GM12878 (cell line): ENCODE data around the gene IMMP2L.

Experiments used
- EED ChIP-seq: sonication (generic); IDR thresholded peaks from 2 replicates; pipeline ENCODE4 v1.6.1; 2016; ENCODE audit warnings: antibody characterized with exemption, low read depth
- JUND ChIP-seq: IDR thresholded peaks from 2 replicates; pipeline ENCODE4 v1.6.1; 2012; ENCODE audit warnings: low read depth, mild to moderate bottlenecking, low read length, improper control_type of control experiment, moderate library complexity
- NR2C2 ChIP-seq: IDR thresholded peaks from 2 replicates; pipeline ENCODE4 v1.6.1; 2011; ENCODE audit warnings: borderline replicate concordance, low read depth; ENCODE audit not compliant: control insufficient read depth, insufficient read length
- TBL1XR1 ChIP-seq: IDR thresholded peaks from 2 replicates; pipeline ENCODE4 v1.6.1; 2012; ENCODE audit warnings: low read depth, low read length, improper control_type of control experiment

DNA sequence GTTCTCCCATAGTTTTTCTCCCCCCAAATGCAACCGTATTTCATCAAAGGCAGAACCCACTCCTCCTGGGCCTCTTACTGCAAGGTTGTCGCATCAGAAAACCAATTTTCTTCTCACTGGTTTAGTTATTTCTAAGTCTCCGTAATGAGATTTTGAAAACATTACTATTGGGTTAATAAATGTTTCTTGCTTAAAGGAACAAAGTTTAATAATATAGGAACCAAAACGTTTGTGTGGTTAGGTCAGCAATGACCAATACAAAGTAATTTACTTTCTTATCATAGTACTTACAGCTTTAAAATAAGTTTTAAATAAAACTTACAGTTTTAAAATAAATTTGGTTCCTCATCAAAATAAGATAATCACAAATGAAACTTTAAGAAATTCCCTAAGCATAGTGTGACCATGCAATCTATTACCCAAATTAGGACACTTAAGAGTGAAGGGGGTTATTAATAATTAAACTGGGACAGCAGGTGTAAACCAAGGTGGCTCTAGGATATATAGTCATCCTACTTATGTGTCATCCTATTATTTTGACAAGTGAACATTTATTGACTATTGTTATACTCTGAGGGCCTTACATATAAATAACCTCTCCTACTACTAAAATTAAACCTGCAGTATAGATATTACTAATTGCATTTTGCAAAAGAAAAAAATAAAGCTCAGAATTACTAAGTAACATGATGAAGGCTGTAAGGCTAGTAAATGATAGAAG is 886.7 kb downstream of the IMMP2L start:
- no peak for TF ChIP-seq NR2C2
- TF ChIP-seq EED, result no peak
- TF ChIP-seq TBL1XR1, result no peak
- TF ChIP-seq JUND, result no peak; the same call in 1 of the 2 replicates
